Stimulated activated CD8-positive, alpha-beta memory T cell treated with anti-CD3 and anti-CD28 coated beads, Interleukin-12 subunit alpha, Interleukin-12 subunit beta, amount 100 ng/mL, for 1 hour (primary cell): Measurements from ENCODE around the gene TPRG1L.

Experiments
- DNase-seq: peaks from one replicate; pipeline ENCODE4 v3.0.0-alpha.2; 2020; ENCODE audit warnings: low read depth

Gene TPRG1L

DNA sequence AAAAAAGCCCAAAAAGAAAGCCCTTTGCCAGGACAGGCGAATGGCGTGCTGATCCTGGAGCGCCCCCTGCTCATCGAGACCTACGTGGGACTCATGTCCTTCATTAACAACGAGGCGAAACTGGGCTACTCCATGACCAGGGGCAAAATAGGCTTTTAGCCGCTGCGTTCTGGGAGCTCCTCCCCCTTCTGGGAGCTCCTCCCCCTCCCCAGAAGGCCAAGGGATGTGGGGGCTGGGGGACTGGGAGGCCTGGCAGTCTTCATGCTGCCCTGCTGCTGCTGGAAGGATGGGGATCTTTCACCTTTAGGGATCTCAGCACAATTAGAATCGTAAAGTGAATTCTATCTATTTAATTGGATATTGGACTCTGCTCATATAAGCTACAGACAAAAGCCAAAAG, 3.6 kb downstream of the TPRG1L start:
- DNase-seq: no peak

DNA sequence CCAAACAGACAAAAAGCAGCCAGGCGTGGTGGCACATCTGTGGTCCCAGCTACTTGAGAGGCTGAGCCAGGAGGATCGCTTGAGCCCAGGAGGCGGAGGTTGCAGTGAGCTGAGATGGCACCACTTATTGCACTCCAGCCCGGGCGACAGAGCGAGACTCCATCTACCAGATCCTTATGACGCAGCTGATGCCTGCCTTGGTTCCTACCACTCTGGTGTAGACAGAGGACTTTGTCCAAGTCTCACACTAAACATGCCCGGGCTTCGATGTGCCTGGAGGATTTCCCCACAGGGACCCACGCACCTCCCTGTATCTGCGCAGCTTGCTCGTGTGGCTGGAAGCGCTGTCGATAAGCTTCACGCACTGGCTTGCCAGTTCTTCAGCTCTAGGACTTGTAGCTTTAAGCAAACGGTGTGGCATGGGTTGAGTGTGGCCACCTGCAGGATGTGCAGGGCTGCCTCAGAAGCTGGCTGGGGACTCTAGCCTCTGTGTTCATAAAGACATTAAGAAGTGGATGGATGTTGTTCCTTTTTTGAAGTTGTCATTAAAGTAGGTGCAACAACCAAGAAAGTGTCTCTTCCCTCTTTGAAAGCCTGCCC, 4.8 kb downstream of the TPRG1L start:
- DNase-seq: no peak

- DNase-seq: no peak
Observed at GRCh38 chr1:3630161-3630611, 5.4 kb downstream of the TPRG1L start.

- DNase-seq: no peak
Observed at GRCh38 chr1:3630914-3631313, 6.1 kb downstream of the TPRG1L start.

DNA sequence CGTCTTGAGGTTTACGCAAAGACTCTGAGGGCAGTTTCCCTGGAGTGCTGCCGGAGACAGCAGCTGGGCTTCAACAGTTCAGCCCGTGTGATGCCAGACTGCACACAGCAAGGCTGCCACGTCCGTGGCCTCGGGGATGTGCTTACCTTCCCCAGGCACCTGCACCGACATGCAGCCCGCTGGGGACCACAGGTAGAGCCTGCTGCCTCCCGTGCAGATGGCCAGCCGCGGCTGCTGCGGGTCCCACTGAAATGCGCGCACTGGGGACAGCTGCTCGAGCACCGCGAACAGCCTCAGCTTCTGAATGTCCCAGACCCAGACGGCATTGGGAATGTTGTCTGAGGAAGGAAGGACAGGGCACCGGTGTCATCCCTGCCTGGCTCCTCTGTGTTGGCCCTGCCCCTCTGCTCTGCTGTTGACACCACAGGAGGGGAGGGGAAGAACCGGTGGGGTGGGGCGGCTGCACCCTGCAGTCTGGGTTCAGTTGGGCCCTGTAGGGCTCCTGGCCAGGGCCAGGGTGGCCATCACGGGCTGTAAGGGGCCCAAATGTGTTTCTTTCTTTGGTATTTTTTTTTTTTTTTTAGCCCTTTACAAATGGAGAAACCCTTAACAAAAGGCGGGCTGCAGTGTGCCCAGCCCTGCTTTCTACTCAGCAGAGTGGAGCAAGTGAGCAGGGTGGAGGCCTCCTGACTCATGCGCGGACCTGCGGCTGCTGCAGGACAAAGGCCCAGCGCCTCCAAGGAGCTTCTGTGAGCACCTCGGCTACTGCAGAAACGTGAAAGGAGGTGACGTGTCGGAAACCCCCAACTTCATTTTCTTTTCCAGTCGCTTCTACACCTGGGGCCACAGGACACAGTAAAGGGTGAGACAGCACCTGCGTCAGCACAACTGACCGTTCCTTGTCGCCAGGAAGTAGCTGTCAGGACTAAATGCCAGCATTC, 6.8 kb downstream of the TPRG1L start:
- no peak for DNase-seq

DNA sequence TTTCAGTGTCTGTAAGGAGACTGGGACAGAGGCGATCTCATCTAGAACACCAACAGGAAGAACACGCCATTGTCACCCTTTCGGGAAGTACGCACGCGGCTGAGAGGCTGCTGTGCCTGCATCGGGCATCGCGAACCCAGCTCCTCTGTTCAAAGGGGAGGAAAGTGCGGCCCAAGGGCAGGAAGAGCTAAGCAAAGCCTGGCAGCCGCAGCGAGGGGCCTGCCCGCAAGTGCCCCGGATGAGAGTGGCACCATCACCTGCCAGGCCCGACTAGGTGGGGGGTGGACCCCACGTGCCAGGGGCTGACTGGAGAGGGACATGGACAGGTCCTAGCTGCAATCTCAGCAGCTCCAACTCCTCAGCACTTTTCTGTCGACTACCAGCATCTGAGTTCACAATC, 7.5 kb downstream of the TPRG1L start:
- DNase-seq: no peak

DNA sequence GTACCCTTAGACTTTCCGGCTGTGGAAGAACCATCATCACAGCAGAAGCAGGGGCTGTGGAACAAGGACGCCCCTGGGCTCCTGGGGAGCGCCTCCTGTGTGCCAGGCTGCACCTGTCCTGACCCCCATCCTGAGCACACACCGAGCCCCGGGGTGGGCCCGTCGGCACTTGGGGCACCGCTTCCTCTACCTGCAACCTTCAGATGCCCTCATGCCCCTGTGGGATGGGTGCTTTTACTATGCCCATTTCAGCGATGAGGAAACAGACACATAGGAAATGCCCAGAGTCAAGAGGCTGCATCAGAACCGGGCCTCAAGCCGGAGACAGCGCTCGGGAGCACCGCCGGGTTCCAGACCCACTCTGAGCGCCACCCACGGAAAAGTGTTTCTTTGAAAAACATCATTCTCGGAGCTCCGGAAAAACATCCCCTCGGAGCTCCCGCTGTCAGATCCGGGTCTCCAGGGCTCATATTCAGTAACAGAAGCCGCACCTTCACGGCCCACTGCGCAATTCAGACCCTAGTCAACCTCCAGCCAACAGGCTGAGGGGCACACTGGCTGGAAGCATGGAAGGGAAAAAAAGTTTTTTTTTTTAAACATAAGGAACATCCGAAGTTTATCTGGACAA, 8.0 kb downstream of the TPRG1L start:
- no peak for DNase-seq

- no peak for DNase-seq
Observed at GRCh38 chr1:3633344-3634058, 8.7 kb downstream of the TPRG1L start.

GRCh38 chr1:3634059-3634800, 9.4 kb downstream of the TPRG1L start:
- DNase-seq: no peak

GRCh38 chr1:3636080-3636479, 11.3 kb downstream of the TPRG1L start:
- no peak for DNase-seq

- DNase-seq: no peak
Observed at GRCh38 chr1:3636531-3636930, 11.7 kb downstream of the TPRG1L start.

- DNase-seq: no peak
Observed at GRCh38 chr1:3638027-3638426, 13.2 kb downstream of the TPRG1L start.

DNA sequence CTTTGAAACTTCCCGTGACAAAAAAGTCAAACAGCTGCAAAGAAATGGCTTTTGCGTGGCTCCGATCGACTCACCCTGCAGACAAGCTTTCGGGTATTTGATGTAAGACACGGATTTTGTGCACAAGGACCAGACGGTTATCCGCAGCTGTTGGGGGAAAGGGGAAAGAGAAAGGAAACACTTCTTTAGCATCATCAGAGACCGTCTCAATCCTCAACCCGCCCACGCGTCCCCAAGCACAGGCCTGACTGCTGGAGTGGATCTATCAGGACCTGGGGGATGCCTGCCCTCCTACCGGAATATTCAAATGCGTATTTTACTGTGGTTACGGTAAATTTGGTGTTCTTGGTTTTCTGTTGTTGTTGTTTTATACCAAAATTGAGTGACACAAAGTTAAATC, 13.9 kb downstream of the TPRG1L start:
- DNase-seq: no peak

DNA sequence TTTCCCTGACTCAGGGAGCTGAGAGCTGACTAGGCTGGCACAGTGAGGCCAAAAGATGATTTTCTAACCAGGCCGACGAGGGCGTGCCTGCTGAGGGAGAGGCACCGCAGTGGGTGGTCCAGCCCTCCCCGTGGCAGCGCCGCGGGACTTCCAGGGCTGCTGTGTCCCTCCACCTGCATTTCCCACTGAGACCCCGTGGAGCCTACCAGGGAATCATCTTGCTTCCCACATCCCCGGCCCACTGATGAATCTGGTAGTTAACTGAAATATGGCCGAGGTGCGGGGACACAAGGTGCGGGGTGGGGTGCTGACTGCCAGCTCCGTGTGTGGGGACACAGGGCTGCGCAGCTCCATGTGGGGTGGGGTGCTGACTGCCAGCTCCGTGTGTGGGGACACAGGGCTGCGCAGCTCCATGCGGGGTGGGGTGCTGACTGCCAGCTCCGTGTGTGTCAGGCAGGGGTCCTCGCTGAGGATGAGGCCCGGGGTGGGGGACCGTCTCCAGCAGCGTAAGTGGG, 14.6 kb downstream of the TPRG1L start:
- DNase-seq: no peak

DNA sequence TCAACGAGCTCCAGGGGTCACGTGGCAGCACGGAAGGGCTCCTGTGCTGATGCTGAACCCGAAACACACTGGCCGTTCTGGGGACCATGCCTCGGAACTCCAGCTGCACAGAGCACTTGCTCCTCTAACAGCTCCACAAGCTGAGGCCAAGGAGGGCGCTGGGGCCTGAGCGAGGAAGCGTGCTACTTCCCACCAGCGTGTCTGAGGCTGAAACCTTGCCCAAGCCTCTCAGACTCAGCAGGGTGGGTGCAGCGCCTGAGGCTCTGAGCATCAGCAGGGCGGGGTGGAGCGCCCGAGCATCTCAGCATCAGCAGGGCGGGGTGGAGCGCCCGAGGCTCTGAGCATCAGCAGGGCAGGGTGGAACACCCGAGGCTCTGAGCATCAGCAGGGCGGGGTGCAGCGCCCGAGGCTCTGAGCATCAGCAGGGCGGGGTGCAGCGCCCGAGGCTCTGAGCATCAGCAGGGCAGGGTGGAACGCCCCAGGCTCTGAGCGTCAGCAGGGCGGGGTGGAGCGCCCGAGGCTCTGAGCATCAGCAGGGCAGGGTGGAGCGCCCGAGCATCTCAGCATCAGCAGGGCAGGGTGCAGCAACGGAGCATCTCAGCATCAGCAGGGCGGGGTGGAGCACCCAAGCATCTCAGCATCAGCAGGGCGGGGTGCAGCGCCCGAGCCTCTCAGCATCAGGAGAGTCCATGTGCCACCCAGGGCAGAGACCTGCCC, 15.5 kb downstream of the TPRG1L start:
- no peak for DNase-seq

DNA sequence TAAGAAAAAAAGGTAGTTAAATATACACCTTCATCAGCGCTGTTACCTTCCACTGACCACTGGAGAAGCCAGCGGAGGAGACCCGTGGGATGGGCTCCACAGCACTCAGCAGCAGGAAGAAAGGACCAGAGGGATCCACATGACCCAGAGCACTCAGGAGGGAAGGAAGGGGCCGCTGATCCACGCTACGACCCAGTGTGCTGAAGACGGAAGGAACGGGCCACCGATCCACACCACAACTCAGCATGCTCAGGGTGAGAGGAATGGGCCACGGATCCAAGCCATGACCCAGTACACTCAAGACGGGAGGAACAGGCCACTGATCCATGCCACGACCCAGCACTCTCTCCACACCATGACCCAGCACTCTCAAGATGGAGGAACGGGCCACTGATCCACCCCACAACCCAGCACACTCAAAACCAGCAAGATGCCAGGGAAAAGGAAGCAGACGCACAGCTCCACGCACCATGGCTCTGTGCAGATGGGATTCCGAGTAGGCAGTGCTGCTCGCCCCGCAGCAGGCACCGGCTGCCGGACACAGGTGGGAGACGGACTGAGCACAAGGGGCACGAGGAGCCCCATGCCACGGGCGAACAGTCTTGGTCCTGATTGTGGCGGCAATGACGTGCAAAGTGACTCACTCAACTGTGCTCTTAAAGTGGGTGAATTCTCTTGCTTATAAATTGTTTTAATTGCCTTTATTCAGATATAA, 16.4 kb downstream of the TPRG1L start:
- no peak for DNase-seq

DNA sequence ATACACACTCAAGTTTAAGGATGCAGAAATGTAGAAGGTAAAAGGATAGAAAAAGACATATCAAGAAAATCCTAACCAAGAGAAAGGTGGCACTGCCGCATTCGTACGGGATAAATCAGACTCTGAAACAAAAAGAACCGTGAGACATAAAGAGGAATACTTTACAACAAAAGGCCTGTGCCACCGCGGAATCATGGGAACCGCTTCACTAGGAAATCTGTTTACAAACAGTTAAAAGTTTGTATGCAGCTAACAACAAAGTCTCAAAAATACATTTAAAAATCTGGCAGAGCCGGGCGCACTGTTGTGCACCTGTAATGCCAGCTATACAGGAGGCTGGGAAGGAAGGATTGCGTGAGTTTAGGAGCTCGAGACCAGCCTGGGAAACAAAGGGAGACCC, 17.0 kb downstream of the TPRG1L start:
- no peak for DNase-seq

DNA sequence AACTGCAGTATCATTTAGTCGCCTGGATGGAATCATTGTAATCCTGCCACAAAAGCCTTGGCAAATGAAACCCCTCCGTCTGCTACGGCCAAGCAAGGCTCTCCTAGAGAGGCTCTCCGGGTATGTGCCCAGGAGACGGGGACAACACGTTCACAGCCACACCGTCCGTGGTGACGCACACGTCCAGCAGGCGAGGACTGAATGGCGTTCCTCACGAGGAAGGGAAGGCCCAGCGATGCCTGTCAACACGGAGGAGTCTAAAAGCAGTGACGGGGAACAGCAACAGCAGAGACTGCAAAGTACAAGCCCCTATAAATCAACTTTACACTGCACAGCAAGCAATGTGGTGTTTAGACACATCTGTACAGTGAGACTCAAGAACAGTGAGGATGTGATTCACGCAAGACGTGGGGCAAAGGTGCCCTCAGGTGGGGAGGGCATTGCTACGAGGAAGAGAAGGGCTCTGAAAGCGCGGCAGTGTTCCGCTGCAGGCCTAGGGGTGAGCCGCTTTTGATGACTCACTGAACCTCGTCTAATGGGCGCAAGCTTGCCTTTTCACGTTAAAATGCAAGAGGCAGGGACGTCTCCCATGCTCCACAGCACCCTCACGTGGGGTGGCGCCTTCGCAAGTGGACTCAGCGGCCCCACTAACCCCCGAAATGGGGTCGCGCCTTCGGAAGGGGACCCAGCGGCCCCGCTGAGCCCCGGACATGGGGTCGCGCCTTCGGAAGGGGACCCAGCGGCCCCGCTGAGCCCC, 18.3 kb downstream of the TPRG1L start:
- no peak for DNase-seq

- DNase-seq: no peak
Observed at GRCh38 chr1:3644273-3644672, 19.5 kb downstream of the TPRG1L start.
